Gastroesophageal sphincter (tissue), 4 donors: Measurements from ENCODE around the gene WDR27. TPM values are rescaled to one million over a fixed set of nuclear protein-coding genes. Genes with fewer than 3 reads are reported as not detected.
"Not testable (repeated sequence)": the region's sequence is repeated elsewhere in the genome, so short reads cannot be mapped to it uniquely, and the experiment has no call there.

Source experiments
- ATAC-seq: fragments of 150-250 bp; one replicate; pipeline ENCODE4 v1.9.1; 2016; ENCODE audit warnings: mild to moderate bottlenecking, moderate library complexity
- H3K27ac ChIP-seq, 4 donors: fragments of 200-600 bp; sonication (generic) in 3 of 4; 1 replicate in 3 of 4; 2 replicates in 1 of 4; pipeline ENCODE4 v1.5.1; 2016 to 2019
- H3K27me3 ChIP-seq: fragments of 200-600 bp; sonication (generic); one replicate; pipeline ENCODE4 v1.5.1; 2019
- H3K36me3 ChIP-seq, 2 donors: fragments of 200-600 bp; sonication (generic); one replicate each; pipeline ENCODE4 v1.5.1; 2019; ENCODE audit warnings: control low read depth in 1 of 2
- H3K4me1 ChIP-seq, 3 donors: fragments of 200-600 bp; sonication (generic); 1 replicate in 2 of 3; 2 replicates in 1 of 3; pipeline ENCODE4 v1.5.1; 2016 to 2019; ENCODE audit warnings: control low read depth in 2 of 3
- H3K4me3 ChIP-seq, 2 donors: fragments of 200-600 bp; sonication (generic); one replicate each; pipeline ENCODE4 v1.5.1; 2019; ENCODE audit warnings: mild to moderate bottlenecking in 1 of 2, moderate library complexity in 1 of 2
- H3K9me3 ChIP-seq, 3 donors: fragments of 200-600 bp; sonication (generic); one replicate each; pipeline ENCODE4 v1.5.1; 2017 to 2019; ENCODE audit warnings: control low read depth in 2 of 3
- CTCF ChIP-seq, 4 experiments: fragments of 200-600 bp in 2 of 4; fragments of 450-650 bp in 2 of 4; sonication (generic) in 1 of 4; IDR thresholded peaks; one replicate each; pipeline ENCODE4 v1.5.1; 2017 to 2019; ENCODE audit warnings: antibody characterized with exemption in 4 of 4, mild to moderate bottlenecking in 2 of 4, moderate library complexity in 2 of 4
- EP300 ChIP-seq: sonication (generic); formaldehyde crosslinking; IDR thresholded peaks from one replicate; pipeline ENCODE4 v1.6.1; 2017; ENCODE audit warnings: antibody characterized with exemption, mild to moderate bottlenecking
- POLR2A ChIP-seq, 2 donors: fragments of 450-650 bp; IDR thresholded peaks; one replicate each; pipeline ENCODE4 v1.6.1; 2017; ENCODE audit warnings: antibody characterized with exemption in 2 of 2, mild to moderate bottlenecking in 2 of 2, moderate library complexity in 1 of 2
- POLR2AphosphoS5 ChIP-seq: sonication (generic); formaldehyde crosslinking; IDR thresholded peaks from one replicate; pipeline ENCODE4 v1.6.1; 2017; ENCODE audit warnings: antibody characterized with exemption
- WGBS, 2 donors: methylation state at CpG; one replicate each; pipeline ENCODE4 v1.1.5; 2018; ENCODE audit warnings: low coverage in 1 of 2; 5-methylcytosine and 5-hydroxymethylcytosine counted together
- total RNA-seq, 4 donors: library from RNA; depleted of rRNA; stranded (reverse); fragments of >200 nt; gene quantifications; one replicate each; pipeline ENCODE4 v1.1.0, GENCODE V29; 2016

Gene WDR27
- total RNA-seq, 4 donors from 2014 or later = 10.0 to 35.0 (median 20.7) TPM

DNA sequence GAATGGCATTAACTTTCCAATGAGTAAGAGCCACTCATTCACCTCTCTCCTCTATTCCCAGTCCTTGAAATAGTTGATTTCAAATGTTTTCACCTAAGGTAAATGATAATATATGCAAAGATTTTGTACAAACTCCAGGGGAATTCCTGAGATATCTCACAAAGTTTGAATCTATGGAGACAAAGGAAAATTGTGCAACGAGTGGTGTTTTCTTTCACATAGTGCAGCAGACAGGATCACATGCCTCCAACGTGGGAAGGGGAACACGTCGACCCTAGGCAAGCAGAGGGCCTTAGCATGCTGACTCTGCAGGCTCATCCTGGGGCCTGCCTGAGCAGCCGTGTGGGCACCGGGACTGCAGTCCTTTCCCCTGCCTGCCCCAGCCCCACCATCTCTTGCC lies 252.6 kb downstream of the WDR27 start:
- Histone ChIP-seq H3K4me1 (peaks cover 0 to 11% (median 0%) of the 10 kb centered on the region in 3 donors), H3K36me3 (peaks cover 0 to 11% of the 10 kb centered on the region in 2 donors), H3K27me3 (no peaks in the 10 kb centered on the region), H3K27ac (no peak overlapping the region), H3K4me3 (no peak overlapping the region), H3K9me3 (no peaks in the 10 kb centered on the region)
- ATAC-seq = no peak
- WGBS, 2 donors = 77 to 83% methylated on average over 2 to 4 of the region's 6 CpGs
- TF ChIP-seq POLR2AphosphoS5 = no peak
- TF ChIP-seq EP300 = no peak

GRCh38 chr6:169445661-169446581 lies 255.9 kb downstream of the WDR27 start:
- H3K27ac ChIP-seq = no peak overlapping the region
- WGBS, 2 donors = 90 to 92% methylated on average over 8 to 10 of the region's 27 CpGs
- no peaks in the 10 kb centered on the region for H3K27me3 ChIP-seq
- ATAC-seq = no peak
- peaks cover 0 to 6% (median 0%) of the 10 kb centered on the region in 3 donors for H3K4me1 ChIP-seq
- no peak overlapping the region for H3K4me3 ChIP-seq
- peaks cover 0 to 11% of the 10 kb centered on the region in 2 donors for H3K36me3 ChIP-seq
- H3K9me3 ChIP-seq = no peaks in the 10 kb centered on the region
- TF ChIP-seq POLR2A (IDR thresholded peaks at IDR 0.05) (no peak), CTCF (IDR thresholded peaks at IDR 0.05) (no peak), EP300 (no peak), POLR2AphosphoS5 (no peak)

GRCh38 chr6:169445227-169445626 lies 256.6 kb downstream of the WDR27 start:
- Histone ChIP-seq H3K27ac (no peak overlapping the region), H3K27me3 (no peaks in the 10 kb centered on the region), H3K4me1 (no peaks in the 10 kb centered on the region), H3K36me3 (peaks cover 0 to 8% of the 10 kb centered on the region in 2 donors), H3K9me3 (no peaks in the 10 kb centered on the region), H3K4me3 (no peak overlapping the region)
- no peak for TF ChIP-seq POLR2A (IDR thresholded peaks at IDR 0.05)
- no peak for TF ChIP-seq POLR2AphosphoS5
- no peak for TF ChIP-seq EP300
- TF ChIP-seq CTCF (IDR thresholded peaks at IDR 0.05) = no peak
- no peak for ATAC-seq
- 87 to 95% methylated on average over 3 to 7 of the region's 7 CpGs for WGBS, 2 donors

DNA sequence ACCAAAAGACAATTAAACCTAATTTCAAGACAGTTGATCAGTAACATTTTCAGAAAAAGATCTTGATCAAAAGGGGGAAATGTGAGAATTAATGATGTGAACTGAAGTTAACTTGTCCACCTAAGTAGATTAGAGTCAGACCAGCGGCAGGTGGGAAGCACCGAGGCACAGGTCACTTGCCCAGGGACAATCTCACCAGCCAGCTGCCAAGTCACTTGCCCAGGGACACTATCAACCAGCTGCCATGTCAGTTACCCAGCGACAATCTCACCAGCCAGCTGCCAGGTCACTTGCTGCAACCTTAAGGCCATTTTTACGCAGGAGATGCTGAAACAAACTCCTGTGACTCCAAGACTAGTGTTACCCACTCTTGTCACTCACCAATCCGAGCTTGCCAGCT lies 260.5 kb downstream of the WDR27 start:
- Histone ChIP-seq H3K4me1 (no peaks in the 10 kb centered on the region), H3K36me3 (peaks cover 0 to 8% of the 10 kb centered on the region in 2 donors), H3K27me3 (no peaks in the 10 kb centered on the region), H3K27ac (no peak overlapping the region), H3K9me3 (no peaks in the 10 kb centered on the region), H3K4me3 (no peak overlapping the region)
- WGBS, 2 donors = 83% methylated on average over 5 of the region's 5 CpGs
- ATAC-seq = no peak
- TF ChIP-seq POLR2A (IDR thresholded peaks at IDR 0.05) (no peak), POLR2AphosphoS5 (no peak), CTCF (IDR thresholded peaks at IDR 0.05) (no peak), EP300 (no peak)

DNA sequence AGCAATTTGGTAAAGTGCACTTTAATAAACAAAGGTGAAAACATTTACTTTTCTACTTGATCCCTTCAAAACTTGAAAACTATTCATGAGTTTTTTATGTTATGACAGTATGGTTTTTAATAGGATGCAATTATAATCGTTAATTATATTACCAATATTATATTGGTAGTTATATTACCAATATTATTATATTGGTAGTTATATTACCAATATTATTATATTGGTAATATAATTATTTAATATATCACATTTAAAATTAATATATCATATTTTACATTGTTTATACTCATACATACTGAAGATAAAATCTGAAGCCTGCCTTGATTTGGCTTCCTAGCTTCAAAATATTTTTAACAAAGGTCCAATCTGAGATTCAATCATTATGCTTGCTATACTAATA lies 262.1 kb downstream of the WDR27 start:
- ATAC-seq = no peak
- WGBS, 2 donors = 0% methylated on average over 1 of the region's 1 CpG
- no peaks in the 10 kb centered on the region for H3K27me3 ChIP-seq
- no peak overlapping the region for H3K4me3 ChIP-seq
- H3K27ac ChIP-seq = no peak overlapping the region
- H3K4me1 ChIP-seq = no peaks in the 10 kb centered on the region
- no peaks in the 10 kb centered on the region for H3K36me3 ChIP-seq
- H3K9me3 ChIP-seq = peaks cover 0 to 4% (median 0%) of the 10 kb centered on the region in 3 donors
- TF ChIP-seq CTCF (IDR thresholded peaks at IDR 0.05) (no peak), EP300 (no peak)

DNA sequence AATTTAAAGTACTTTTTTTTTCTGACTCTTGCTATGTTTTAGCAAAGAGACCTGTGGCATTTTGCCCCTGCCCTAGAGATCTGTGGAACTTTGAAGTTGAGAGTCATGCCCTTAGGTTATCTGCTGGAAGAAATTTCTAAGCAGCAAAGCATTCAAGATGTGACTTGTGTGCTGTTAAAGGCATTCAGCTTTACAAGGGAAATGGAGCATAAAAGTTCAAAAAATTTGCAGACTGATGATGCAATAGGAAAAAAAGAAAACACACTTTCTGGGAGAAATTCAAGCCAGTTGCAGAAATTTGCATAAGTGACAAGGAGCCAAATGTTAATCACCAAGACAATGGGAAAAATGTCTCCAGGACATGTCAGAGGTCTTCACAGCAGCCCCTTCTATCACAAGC lies 267.3 kb downstream of the WDR27 start:
- not testable (repeated sequence) for ATAC-seq, H3K27ac ChIP-seq, H3K36me3 ChIP-seq, H3K4me1 ChIP-seq, H3K27me3 ChIP-seq, H3K4me3 ChIP-seq
- peaks cover 0 to 55% (median 0%) of the 10 kb centered on the region in 3 donors for H3K9me3 ChIP-seq
